HG02759 (cell line): ENCODE data around the gene KCNQ2.
"Not testable (repeated sequence)": the region's sequence is repeated elsewhere in the genome, so short reads cannot be mapped to it uniquely, and the experiment has no call there.

Source experiments
- ATAC-seq: cut with Tn5 transposase; IDR thresholded peaks from one replicate; pipeline ENCODE4 v1.9.1; 2021; ENCODE audit warnings: mild to moderate bottlenecking, moderate library complexity; ENCODE audit not compliant: unreplicated experiment

The KCNQ2 gene

DNA sequence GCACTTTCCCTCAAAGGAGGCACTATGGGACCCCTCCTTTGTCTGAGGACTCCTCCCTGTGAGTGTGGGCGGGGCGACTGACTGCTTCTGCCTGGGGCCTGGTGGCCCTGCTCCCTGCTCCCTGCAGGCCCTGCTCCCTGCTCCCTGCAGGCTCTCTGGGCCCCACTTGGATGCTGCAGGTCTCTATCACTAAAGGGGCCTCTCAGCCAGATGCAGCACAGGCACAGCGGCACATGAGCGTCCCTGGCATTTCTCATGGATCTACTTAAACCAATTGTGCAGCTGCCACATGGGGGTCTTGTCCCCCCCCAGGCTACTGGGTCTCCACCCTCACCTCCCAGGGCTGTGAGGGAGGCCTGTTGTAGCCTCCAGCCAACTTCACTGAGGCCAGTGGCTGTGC, 18.6 kb upstream of the KCNQ2 start:
- no peak for ATAC-seq

DNA sequence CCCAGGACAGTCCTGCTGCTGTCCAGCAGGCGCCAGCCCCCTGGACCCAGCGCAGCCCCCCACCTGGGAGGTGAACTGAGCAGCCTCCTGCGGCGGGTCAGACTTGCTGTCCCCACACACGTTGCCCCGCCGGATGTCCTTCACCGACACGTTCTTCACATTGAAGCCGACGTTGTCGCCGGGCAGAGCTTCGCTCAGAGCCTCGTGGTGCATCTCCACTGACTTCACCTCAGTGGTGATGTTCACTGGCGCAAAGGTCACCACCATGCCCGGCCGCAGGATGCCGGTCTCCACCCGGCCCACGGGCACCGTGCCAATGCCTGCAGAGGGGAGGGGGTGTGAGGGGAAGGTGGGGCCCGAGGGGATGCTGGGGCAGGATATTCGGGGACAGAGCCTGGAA, 18.0 kb upstream of the KCNQ2 start:
- ATAC-seq = no peak

GRCh38 chr20:63488315-63489251, 16.1 kb upstream of the KCNQ2 start:
- ATAC-seq = no peak

DNA sequence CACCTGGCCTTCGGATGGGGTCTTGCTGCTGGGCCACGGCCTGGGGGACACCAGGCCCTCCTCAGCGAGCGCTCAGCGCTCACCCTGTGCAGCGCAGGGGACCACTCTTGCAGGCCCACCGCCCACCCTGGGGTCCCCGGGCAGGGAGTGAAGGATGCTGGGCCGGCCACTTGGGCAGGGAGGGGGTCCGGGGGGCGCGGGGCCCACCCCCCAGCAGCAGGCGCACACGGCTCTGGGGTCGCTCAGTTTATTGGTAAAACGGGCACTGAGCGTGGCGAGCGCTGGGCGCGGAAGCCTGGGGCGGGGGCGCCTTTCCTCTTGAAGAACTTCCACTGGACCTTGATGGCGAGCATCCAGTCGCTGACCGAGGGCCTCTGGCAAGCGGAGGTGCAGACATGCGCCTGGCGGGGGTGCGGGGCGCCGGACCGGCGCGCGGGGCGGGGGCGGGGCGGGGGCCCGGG, 15.4 kb upstream of the KCNQ2 start:
- ATAC-seq = no peak

DNA sequence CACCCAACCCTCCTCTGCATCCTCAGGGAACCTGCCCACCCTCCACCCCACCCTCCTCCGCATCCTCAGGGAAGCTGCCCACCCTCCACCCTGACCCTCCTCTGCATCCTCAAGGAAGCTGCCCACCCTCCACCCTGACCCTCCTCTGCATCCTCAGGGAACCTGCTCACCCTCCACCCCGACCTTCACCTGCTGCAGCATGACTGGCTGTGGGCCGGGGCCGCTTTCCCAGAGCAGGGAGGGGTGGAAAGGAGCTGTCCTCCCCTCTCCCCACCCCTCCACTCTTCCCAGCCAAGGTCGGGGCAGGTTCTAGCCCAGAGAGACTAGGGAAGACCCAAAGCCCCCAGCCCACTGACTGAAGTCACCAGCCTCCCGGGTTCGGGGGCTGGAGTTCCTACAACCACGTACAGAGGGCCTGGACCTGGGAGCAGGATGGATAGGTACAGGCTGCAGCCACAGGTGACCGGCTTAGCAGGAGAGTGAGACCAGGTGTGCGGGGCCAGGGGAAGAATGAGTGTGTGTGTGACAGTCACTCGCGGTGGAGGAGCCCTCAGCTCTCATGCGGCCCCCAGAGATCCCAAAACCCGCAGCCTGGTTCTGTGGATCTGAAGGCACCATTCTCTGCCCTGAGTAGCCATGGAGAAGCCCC, 14.8 kb upstream of the KCNQ2 start:
- no peak for ATAC-seq

GRCh38 chr20:63486300-63486855, 13.9 kb upstream of the KCNQ2 start:
- no peak for ATAC-seq

DNA sequence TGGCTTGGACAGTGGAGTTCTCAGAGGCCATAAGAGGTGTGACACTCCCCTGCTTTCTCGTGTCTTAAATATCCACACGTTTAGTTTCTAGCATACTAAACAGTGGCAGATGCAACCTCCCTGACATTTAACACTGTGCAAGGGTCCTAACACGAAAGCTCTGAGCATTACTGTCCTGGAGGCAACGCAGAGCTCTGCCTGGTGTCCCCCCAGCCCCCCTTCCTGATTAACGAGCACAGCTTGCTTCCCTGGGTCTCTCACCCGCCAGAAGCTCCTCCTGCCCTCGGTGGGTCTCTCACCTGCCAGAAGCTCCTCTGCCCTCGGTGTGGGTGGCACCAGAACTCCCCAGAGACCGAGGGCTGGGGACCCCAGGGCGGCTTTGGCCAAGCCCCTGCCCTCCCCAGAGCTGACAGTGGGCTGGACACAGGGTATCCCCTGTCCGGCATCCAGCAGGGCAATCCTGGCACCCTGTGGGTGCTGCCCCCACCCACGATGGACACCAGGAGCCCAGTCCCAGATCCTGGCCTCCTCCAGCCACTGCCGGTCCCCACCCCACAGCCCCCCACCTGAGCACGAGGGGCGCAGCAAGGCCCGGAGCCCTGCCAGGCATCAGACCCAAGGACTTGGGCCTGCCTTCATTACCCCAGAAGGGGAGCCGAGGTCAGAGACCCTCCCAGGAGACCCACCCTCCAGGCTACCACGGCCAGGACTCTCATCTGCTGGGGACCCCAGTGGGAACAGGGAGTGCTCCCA, 12.4 kb upstream of the KCNQ2 start:
- no peak for ATAC-seq

DNA sequence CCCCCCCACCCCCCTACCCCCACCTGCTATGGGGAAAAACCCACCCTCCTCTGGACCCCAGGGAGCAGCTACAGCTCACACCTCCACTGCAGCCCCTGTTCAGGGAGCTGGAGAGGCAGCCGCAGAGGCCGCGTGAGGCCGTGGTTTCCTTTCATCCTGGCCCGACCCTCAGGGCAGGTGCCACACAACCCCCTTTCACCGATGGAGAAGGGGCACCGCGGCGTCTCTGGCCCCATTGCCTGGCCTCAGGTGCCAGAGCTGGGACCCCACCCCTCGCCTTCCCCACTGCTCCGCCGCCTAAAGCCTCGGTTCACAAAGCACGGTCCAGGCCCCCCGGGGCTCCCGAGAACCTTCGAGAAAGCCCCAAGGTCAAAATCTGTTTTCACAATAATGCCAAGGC, 11.8 kb upstream of the KCNQ2 start:
- no peak for ATAC-seq

GRCh38 chr20:63483834-63484233, 11.4 kb upstream of the KCNQ2 start:
- no peak for ATAC-seq

- ATAC-seq = no peak
Measured at GRCh38 chr20:63482021-63482587, 9.6 kb upstream of the KCNQ2 start.

GRCh38 chr20:63481503-63481902, 9.0 kb upstream of the KCNQ2 start:
- no peak for ATAC-seq

DNA sequence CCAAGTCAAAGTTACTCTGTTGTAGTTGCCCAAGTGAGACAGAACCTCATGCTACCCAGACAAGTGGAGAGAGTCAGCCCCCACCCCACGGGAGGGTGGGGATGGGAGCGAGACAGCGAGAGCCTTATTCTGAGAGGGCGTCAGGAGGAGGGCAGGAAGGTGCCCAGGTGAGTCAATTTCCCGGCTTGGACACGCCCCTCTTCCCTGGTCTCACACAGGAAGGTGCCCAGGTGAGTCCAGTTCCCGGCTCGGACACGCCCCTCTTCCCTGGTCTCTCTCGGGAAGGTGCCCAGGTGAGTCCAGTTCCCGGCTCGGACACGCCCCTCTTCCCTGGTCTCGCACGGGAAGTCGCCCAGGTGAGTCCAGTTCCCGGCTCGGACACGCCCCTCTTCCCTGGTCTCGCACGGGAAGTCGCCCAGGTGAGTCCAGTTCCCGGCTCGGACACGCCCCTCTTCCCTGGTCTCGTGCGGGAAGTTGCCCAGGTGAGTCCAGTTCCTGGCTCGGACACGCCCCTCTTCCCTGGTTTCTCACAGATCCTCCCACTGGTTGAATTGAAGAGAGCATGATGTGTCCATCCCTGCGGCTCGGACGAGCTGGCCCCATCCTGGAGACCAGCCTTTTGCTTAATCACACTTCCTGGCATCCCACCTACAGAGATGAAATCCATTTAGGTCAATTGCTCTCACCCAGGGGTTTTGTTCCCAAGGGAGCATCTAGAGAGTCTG, 7.4 kb upstream of the KCNQ2 start:
- ATAC-seq = not testable (repeated sequence)

DNA sequence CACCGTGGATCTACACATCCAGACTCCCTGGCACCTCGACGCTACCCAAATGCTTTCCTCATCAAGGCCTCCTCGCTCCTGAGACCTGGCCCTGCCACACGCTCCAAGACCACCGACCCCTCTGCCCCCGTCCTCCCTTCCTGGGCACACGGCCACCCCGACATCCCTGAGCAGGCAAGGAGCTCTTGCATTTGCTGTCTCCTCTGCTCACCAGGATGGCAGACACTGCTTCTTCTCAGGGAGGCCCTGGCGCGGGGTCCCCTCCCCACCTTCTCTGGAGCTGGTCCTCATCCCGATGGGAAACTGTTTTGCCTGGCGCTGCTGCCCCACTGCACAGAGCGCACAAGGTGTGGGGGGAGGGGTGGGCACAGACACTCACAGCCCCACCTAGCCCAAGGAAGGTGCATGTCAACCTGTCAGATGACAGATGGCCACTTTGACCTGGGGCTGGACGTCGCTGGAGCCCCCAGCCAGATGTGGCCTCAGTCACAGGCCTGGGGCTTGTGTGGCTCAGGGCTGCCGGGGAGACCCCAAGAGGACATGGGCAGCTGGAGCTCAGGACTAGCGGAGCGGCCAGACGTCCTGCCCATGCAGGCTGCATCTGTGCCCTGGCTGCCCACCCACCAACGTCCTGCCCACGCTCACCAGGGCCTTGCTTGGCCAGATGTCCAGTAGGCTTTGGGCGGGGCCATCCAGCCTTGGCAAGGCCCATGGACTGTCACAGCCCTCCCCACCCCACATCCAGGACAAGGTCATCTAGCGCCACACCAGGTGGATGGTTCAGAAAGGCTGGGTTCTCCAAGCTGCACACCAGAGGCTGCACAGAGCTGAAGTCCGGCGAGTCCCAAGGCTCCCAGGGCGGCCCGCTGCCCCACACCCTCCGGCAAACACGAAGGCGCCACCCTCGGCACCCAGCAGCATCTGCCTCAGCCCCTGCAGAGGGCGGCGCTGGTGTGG, 6.2 kb upstream of the KCNQ2 start:
- ATAC-seq = no peak

DNA sequence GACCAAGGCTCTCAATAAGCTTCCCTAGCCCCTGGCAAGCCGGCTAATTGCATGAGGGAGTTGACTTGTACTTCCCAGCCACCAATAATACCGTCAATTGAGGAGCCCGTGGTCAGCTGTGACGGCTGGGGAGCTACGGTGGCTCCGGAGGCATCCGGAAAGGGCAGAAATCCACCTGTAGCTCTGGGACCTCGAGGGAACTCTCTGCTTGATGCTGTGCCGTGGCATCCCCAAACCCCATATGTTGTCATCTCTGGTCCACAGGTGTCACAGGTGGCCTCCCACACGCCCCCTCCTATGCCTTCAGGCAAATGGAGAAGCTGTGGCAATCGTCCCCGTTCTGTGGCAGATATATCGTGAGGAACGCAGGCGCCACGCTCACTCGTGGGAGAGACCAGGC, 5.5 kb upstream of the KCNQ2 start:
- ATAC-seq = no peak

- ATAC-seq = no peak
Measured at GRCh38 chr20:63477061-63477616, 4.7 kb upstream of the KCNQ2 start.

GRCh38 chr20:63475209-63475608, 2.8 kb upstream of the KCNQ2 start:
- no peak for ATAC-seq

GRCh38 chr20:63473555-63474449, 1.3 kb upstream of the KCNQ2 start:
- ATAC-seq = no peak
